GM23338 (cell line): Measurements from ENCODE around the gene CDC14A. TPM values are rescaled to one million over a fixed set of nuclear protein-coding genes. Genes with fewer than 3 reads are reported as not detected.

Experiments used
- ATAC-seq: fragments of 200-7000 bp; cut with Tn5 transposase; 3 replicates; pipeline ENCODE4 v1.9.1; 2020
- DNase-seq: peaks from one replicate; pipeline ENCODE4 v3.0.0-alpha.2; 2015; ENCODE audit warnings: low spot score
- H2AFZ ChIP-seq: fragments of 200-600 bp; sonication (generic); 2 replicates; pipeline ENCODE4 v1.8.0; 2016; ENCODE audit warnings: antibody characterized with exemption, mild to moderate bottlenecking, moderate library complexity
- H3F3A ChIP-seq: fragments of 200-600 bp; sonication (generic); replicated peaks from 2 replicates; pipeline ENCODE4 v1.8.0; 2017; ENCODE audit warnings: antibody characterized with exemption, mixed run types, low read depth
- H3K27ac ChIP-seq: fragments of 200-600 bp; sonication (generic); 2 replicates; pipeline ENCODE4 v1.6.1; 2016; ENCODE audit warnings: low read depth
- H3K27me3 ChIP-seq: fragments of 200-600 bp; sonication (generic); 2 replicates; pipeline ENCODE4 v1.8.0; 2016; ENCODE audit warnings: mild to moderate bottlenecking, mixed run types, moderate library complexity; ENCODE audit not compliant: insufficient read depth
- H3K36me3 ChIP-seq: fragments of 200-600 bp; sonication (generic); 2 replicates; pipeline ENCODE4 v1.8.0; 2016; ENCODE audit warnings: mild to moderate bottlenecking; ENCODE audit not compliant: insufficient read depth
- H3K4me1 ChIP-seq: fragments of 200-600 bp; sonication (generic); 2 replicates; pipeline ENCODE4 v1.8.0; 2016; ENCODE audit warnings: mild to moderate bottlenecking, moderate library complexity; ENCODE audit not compliant: insufficient read depth
- H3K4me2 ChIP-seq: fragments of 200-600 bp; sonication (generic); 2 replicates; pipeline ENCODE4 v1.7.1; 2017; ENCODE audit warnings: mixed run types
- H3K4me3 ChIP-seq: fragments of 200-600 bp; sonication (generic); 2 replicates; pipeline ENCODE4 v1.6.1; 2016; ENCODE audit warnings: mixed run types
- H3K79me2 ChIP-seq: fragments of 200-600 bp; sonication (generic); replicated peaks from 2 replicates; pipeline ENCODE4 v1.8.0; 2017; ENCODE audit warnings: mild to moderate bottlenecking; ENCODE audit not compliant: insufficient read depth
- H3K9me2 ChIP-seq: fragments of 200-600 bp; sonication (generic); 2 replicates; pipeline ENCODE4 v1.8.0; 2017; ENCODE audit not compliant: insufficient read depth
- H4K20me1 ChIP-seq: fragments of 200-600 bp; sonication (generic); replicated peaks from 2 replicates; pipeline ENCODE4 v1.8.0; 2017; ENCODE audit warnings: mild to moderate bottlenecking; ENCODE audit not compliant: insufficient read depth
- H3K27ac Mint-ChIP-seq: 2 replicates; pipeline ENCODE4 v1.8.0; 2020; ENCODE audit warnings: inconsistent platforms, mild to moderate bottlenecking, moderate library complexity, mixed read lengths
- H3K27me3 Mint-ChIP-seq: 3 replicates; pipeline ENCODE4 v1.8.0; 2022; ENCODE audit warnings: low read depth, mild to moderate bottlenecking, moderate library complexity, mixed read lengths, inconsistent platforms; ENCODE audit not compliant: insufficient read depth, poor library complexity
- H3K36me3 Mint-ChIP-seq: 3 replicates; pipeline ENCODE4 v1.8.0; 2021; ENCODE audit warnings: low read depth, mild to moderate bottlenecking, inconsistent platforms, moderate library complexity, mixed read lengths
- H3K4me1 Mint-ChIP-seq: 3 replicates; pipeline ENCODE4 v1.8.0; 2020; ENCODE audit warnings: mild to moderate bottlenecking, inconsistent platforms, mixed read lengths
- H3K4me3 Mint-ChIP-seq: 3 replicates; pipeline ENCODE4 v1.8.0; 2021; ENCODE audit warnings: moderate library complexity, mild to moderate bottlenecking, inconsistent platforms, mixed read lengths
- H3K9me3 Mint-ChIP-seq: 3 replicates; pipeline ENCODE4 v1.8.0; 2020; ENCODE audit warnings: moderate library complexity, mild to moderate bottlenecking, inconsistent platforms, mixed read lengths
- CREB1 ChIP-seq: fragments of 250-450 bp; sonication (Bioruptor Pico); IDR thresholded peaks from 2 replicates; pipeline ENCODE4 v1.5.0; 2020; ENCODE audit warnings: low read depth, mild to moderate bottlenecking, moderate library complexity
- EZH2 ChIP-seq: fragments of 200-600 bp; sonication (generic); IDR thresholded peaks from one replicate; pipeline ENCODE4 v1.8.0; 2017; ENCODE audit warnings: antibody characterized with exemption, mild to moderate bottlenecking, low read depth; ENCODE audit not compliant: unreplicated experiment
- EZH2phosphoT487 ChIP-seq: fragments of 200-600 bp; sonication (generic); IDR thresholded peaks from one replicate; pipeline ENCODE4 v1.8.1; 2018; ENCODE audit warnings: antibody characterized with exemption; ENCODE audit not compliant: unreplicated experiment
- JUNB ChIP-seq: IDR thresholded peaks from one replicate; pipeline ENCODE4 v1.6.1; 2016; ENCODE audit warnings: antibody characterized with exemption; ENCODE audit not compliant: unreplicated experiment
- NANOG ChIP-seq: IDR thresholded peaks from 2 replicates; pipeline ENCODE4 v1.6.1; 2016; ENCODE audit warnings: antibody characterized with exemption, borderline replicate concordance
- POLR2AphosphoS5 ChIP-seq: IDR thresholded peaks from 2 replicates; pipeline ENCODE4 v1.6.1; 2016; ENCODE audit warnings: antibody characterized with exemption, low read depth
- REST ChIP-seq: IDR thresholded peaks from one replicate; pipeline ENCODE4 v1.6.1; 2018; ENCODE audit warnings: antibody characterized with exemption; ENCODE audit not compliant: unreplicated experiment
- STAT1 ChIP-seq: IDR thresholded peaks from one replicate; pipeline ENCODE4 v1.6.1; 2016; ENCODE audit warnings: antibody characterized with exemption; ENCODE audit not compliant: unreplicated experiment
- ZNF114 ChIP-seq: fragments of 250-450 bp; sonication (Bioruptor Pico); IDR thresholded peaks from 2 replicates; pipeline ENCODE4 v1.5.0; 2020; ENCODE audit warnings: mild to moderate bottlenecking, moderate library complexity
- ZNF331 ChIP-seq: fragments of 250-450 bp; sonication (Bioruptor Pico); IDR thresholded peaks from 2 replicates; pipeline ENCODE4 v1.5.0; 2020; ENCODE audit warnings: low read depth, mild to moderate bottlenecking, moderate library complexity
- ZNF462 ChIP-seq: fragments of 250-450 bp; sonication (Bioruptor Pico); IDR thresholded peaks from 2 replicates; pipeline ENCODE4 v1.5.0; 2020; ENCODE audit warnings: mild to moderate bottlenecking, moderate library complexity
- polyA plus RNA-seq: library from polyadenylated mRNA; unstranded; fragments of >200 nt; fragmentation: Nextera tagmentation; extraction: Ambion mirVana; gene quantifications from 2 replicates; pipeline ENCODE4 v1.2.1, GENCODE V29; 2016
- total RNA-seq: library from RNA; depleted of rRNA; stranded (reverse); fragments of >200 nt; shearing (Covaris generic); gene quantifications from 2 replicates; pipeline ENCODE4 v1.2.3, GENCODE V29; 2014
- TF ChIP-seq, protein P1 (sequence below), 2 experiments: fragments of 200-600 bp in 1 of 2; sonication (generic) in 1 of 2; conservative IDR thresholded peaks; 2 replicates each; pipeline versions ENCODE4 v1.5.1 to v1.6.1; 2016 to 2017; ENCODE audit warnings: antibody characterized with exemption in 2 of 2, low read depth in 2 of 2, mild to moderate bottlenecking in 2 of 2, moderate library complexity in 1 of 2
- TF ChIP-seq, protein P2 (sequence below): IDR thresholded peaks from 2 replicates; pipeline ENCODE4 v1.6.1; 2016; ENCODE audit warnings: antibody characterized with exemption

Gene CDC14A
- total and polyA plus RNA-seq, 2 experiments from 2014 or later: 11.1 to 20.8 TPM

DNA sequence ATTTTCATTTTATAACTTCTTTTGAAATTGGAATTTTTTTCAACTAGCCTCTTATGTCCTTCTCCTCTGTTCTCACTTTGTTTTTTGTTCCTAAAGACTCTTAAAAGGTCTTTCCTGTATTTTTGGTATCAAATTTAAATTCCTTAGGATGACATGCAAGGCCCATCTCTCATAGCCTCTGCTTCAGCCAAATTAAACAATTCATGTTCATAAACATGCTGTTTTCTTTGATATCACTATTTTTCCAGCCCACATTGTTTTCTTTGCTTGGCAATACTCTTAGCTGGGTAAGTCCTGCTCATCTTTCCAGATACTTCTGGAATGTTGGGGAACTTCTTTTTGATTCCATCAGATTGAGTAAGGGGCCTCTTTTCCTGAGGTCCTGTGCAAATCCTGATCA is 129.9 kb downstream of the CDC14A start:
- Mint-ChIP-seq H3K9me3 (no peaks in the 10 kb centered on the region), H3K27ac (no peak overlapping the region), H3K4me1 (peaks cover 13% of the 10 kb centered on the region; the same call in 2 of the 3 replicates), H3K4me3 (no peak overlapping the region), H3K36me3 (peaks cover 6% of the 10 kb centered on the region), H3K27me3 (no peaks in the 10 kb centered on the region)
- TF ChIP-seq EZH2phosphoT487 (no peak), STAT1 (no peak), NANOG (no peak), POLR2AphosphoS5 (no peak), ZNF331 (CRISPR knock-in tag) (no peak), JUNB (no peak), ZNF462 (CRISPR knock-in tag) (no peak), REST (no peak), ZNF114 (no peak), CREB1 (CRISPR knock-in tag) (no peak), EZH2 (no peak)
- TF ChIP-seq, protein P1, sequence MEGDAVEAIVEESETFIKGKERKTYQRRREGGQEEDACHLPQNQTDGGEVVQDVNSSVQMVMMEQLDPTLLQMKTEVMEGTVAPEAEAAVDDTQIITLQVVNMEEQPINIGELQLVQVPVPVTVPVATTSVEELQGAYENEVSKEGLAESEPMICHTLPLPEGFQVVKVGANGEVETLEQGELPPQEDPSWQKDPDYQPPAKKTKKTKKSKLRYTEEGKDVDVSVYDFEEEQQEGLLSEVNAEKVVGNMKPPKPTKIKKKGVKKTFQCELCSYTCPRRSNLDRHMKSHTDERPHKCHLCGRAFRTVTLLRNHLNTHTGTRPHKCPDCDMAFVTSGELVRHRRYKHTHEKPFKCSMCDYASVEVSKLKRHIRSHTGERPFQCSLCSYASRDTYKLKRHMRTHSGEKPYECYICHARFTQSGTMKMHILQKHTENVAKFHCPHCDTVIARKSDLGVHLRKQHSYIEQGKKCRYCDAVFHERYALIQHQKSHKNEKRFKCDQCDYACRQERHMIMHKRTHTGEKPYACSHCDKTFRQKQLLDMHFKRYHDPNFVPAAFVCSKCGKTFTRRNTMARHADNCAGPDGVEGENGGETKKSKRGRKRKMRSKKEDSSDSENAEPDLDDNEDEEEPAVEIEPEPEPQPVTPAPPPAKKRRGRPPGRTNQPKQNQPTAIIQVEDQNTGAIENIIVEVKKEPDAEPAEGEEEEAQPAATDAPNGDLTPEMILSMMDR (conservative IDR thresholded peaks at IDR 0.05; ENCODE audit: low read depth in 2 of 2): no peak
- TF ChIP-seq, protein P2, sequence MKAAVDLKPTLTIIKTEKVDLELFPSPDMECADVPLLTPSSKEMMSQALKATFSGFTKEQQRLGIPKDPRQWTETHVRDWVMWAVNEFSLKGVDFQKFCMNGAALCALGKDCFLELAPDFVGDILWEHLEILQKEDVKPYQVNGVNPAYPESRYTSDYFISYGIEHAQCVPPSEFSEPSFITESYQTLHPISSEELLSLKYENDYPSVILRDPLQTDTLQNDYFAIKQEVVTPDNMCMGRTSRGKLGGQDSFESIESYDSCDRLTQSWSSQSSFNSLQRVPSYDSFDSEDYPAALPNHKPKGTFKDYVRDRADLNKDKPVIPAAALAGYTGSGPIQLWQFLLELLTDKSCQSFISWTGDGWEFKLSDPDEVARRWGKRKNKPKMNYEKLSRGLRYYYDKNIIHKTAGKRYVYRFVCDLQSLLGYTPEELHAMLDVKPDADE: no peak
- Histone ChIP-seq H3K27me3 (no peaks in the 10 kb centered on the region), H4K20me1 (0 out of 2 replicates have a peak, but pooled peaks cover 2% of the 10 kb centered on the region), H3K36me3 (no peaks in the 10 kb centered on the region), H3F3A (no peaks in the 10 kb centered on the region), H3K4me3 (no peak overlapping the region), H3K79me2 (no peaks in the 10 kb centered on the region), H3K4me1 (peaks cover 16% of the 10 kb centered on the region), H3K27ac (no peak overlapping the region), H3K9me2 (no peaks in the 10 kb centered on the region), H2AFZ (no peak overlapping the region), H3K4me2 (no peak overlapping the region)
- ATAC-seq: no peak
- no peak for DNase-seq
